MCF 10A (cell line): Measurements from ENCODE around the gene CHCHD3. TPM values are rescaled to one million over a fixed set of nuclear protein-coding genes. Genes with fewer than 3 reads are reported as not detected.

Experiments
- BruUV-seq: library from RNA; stranded (reverse); fragments of 400-500 nt; replicated peaks from 2 replicates; lab custom pipeline; 2021; lab: Mats Ljungman, UMichigan
- CTCF ChIA-PET: fragments of 300-600 bp; sonication (Branson Sonifier 250); formaldehyde crosslinking; extraction: SDS; loops from one replicate; lab custom pipeline; 2021; ENCODE audit warnings: antibody characterized with exemption, inconsistent platforms; lab: Yijun Ruan, JAX
- POLR2A ChIA-PET: fragments of 300-600, 350-650 bp; sonication (Branson Sonifier 250); formaldehyde crosslinking; extraction: SDS; loops from one replicate; lab custom pipeline; 2020; ENCODE audit warnings: antibody characterized with exemption, inconsistent platforms; lab: Yijun Ruan, JAX
- DNase-seq: peaks from one replicate; pipeline ENCODE4 v3.0.0-alpha.2; 2018; ENCODE audit not compliant: unreplicated experiment
- H3K27ac Mint-ChIP-seq: one replicate; pipeline ENCODE4 v1.8.0; 2022; ENCODE audit warnings: mild to moderate bottlenecking, low read depth, mixed read lengths; ENCODE audit not compliant: unreplicated experiment
- H3K27me3 Mint-ChIP-seq: one replicate; pipeline ENCODE4 v1.8.0; 2022; ENCODE audit warnings: mixed read lengths; ENCODE audit not compliant: insufficient read depth, unreplicated experiment
- H3K36me3 Mint-ChIP-seq: one replicate; pipeline ENCODE4 v1.8.0; 2022; ENCODE audit warnings: mild to moderate bottlenecking, moderate library complexity, mixed read lengths; ENCODE audit not compliant: insufficient read depth, unreplicated experiment
- H3K4me1 Mint-ChIP-seq: one replicate; pipeline ENCODE4 v1.8.0; 2022; ENCODE audit warnings: mixed read lengths; ENCODE audit not compliant: insufficient read depth, unreplicated experiment
- H3K4me3 Mint-ChIP-seq: one replicate; pipeline ENCODE4 v1.8.0; 2022; ENCODE audit warnings: mild to moderate bottlenecking, moderate library complexity, mixed read lengths; ENCODE audit not compliant: unreplicated experiment
- H3K9me3 Mint-ChIP-seq: one replicate; pipeline ENCODE4 v1.8.0; 2022; ENCODE audit warnings: mixed read lengths; ENCODE audit not compliant: unreplicated experiment
- intact Hi-C: fragments of 100-400 bp; cut with micrococcal nuclease; formaldehyde crosslinking; loops from 2 replicates; pipeline ENCODE4 v1.14.1; 2022
- total RNA-seq: library from RNA; stranded (reverse); gene quantifications from 2 replicates; pipeline ENCODE4 v1.2.3, GENCODE V29; 2022
- TF ChIP-seq, protein P1 (sequence below): fragments of 200-600 bp; IDR thresholded peaks from one replicate; pipeline ENCODE4 v1.8.0; 2022; ENCODE audit warnings: antibody characterized with exemption, mild to moderate bottlenecking; ENCODE audit not compliant: unreplicated experiment

CHCHD3 gene
- total RNA-seq, 1 experiment from 2014 or later = 102 TPM

DNA sequence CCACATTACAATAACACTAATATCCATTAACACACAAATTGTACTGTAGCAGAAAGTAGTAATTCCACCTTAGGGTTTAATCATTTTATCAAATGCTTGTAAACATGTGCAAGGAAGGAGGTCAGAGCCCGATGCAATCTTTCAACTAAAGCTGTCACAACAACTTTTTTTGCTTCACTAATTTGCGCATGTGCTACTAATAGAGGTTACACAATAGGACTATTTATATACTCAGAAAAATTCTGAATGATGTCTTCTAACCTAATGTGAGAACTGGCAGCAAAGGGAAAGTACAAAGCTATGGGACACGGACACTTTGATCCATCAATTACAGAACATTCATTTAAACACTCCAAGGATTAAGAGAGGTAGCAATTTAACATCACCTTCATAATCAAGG, 244.4 kb downstream of the CHCHD3 start:
- Mint-ChIP-seq H3K4me3 (no peak overlapping the region), H3K4me1 (peaks cover 9% of the 10 kb centered on the region), H3K36me3 (peaks cover 17% of the 10 kb centered on the region), H3K27ac (no peak overlapping the region), H3K9me3 (no peaks in the 10 kb centered on the region), H3K27me3 (no peaks in the 10 kb centered on the region)
- no TSS peak for BruUV-seq
- intact Hi-C loops = no loop called here
- TF ChIP-seq, protein P1, sequence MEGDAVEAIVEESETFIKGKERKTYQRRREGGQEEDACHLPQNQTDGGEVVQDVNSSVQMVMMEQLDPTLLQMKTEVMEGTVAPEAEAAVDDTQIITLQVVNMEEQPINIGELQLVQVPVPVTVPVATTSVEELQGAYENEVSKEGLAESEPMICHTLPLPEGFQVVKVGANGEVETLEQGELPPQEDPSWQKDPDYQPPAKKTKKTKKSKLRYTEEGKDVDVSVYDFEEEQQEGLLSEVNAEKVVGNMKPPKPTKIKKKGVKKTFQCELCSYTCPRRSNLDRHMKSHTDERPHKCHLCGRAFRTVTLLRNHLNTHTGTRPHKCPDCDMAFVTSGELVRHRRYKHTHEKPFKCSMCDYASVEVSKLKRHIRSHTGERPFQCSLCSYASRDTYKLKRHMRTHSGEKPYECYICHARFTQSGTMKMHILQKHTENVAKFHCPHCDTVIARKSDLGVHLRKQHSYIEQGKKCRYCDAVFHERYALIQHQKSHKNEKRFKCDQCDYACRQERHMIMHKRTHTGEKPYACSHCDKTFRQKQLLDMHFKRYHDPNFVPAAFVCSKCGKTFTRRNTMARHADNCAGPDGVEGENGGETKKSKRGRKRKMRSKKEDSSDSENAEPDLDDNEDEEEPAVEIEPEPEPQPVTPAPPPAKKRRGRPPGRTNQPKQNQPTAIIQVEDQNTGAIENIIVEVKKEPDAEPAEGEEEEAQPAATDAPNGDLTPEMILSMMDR = no peak
- DNase-seq = no peak
- POLR2A ChIA-PET = interaction anchor here (0.6 kb wide), 1 partner anchor 95 kb away, joined by 3 read pairs; no protein-coding TSS in a partner anchor
- CTCF ChIA-PET = interaction anchor here (0.6 kb wide), 1 partner anchor 638 kb away, joined by 3 read pairs; no protein-coding TSS in a partner anchor

DNA sequence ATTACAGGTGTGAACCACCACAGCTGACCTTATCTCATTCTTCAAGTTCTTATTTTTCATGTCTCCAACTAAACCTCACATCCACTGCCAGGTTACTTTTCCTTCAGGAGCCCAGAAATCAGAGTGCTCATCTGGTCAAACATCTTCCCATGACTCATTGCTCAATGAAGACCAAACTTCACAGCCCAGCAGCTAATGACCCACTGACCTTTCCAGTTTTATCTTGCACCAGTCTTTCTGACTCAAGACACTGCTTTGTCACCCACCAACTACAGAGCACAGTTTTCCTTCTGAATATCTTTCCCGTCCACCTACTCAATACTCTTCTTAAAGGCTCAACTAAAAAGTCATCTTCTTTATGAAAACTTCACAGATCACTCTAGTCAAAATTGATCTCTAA, 245.1 kb downstream of the CHCHD3 start:
- TF ChIP-seq, protein P1 = no peak
- ChIA-PET POLR2A (interaction anchor here (0.6 kb wide), 1 partner anchor 15 kb away, joined by 3 read pairs; no protein-coding TSS in a partner anchor), CTCF (no interaction called here)
- no peaks in the 10 kb centered on the region for H3K9me3 Mint-ChIP-seq
- H3K36me3 Mint-ChIP-seq = peaks cover 13% of the 10 kb centered on the region
- H3K4me3 Mint-ChIP-seq = no peak overlapping the region
- H3K27ac Mint-ChIP-seq = peak overlapping the region; percentile 5
- peaks cover 9% of the 10 kb centered on the region for H3K4me1 Mint-ChIP-seq
- no peaks in the 10 kb centered on the region for H3K27me3 Mint-ChIP-seq
- intact Hi-C loops = no loop called here
- peak; percentile 6 for DNase-seq
- BruUV-seq = no TSS peak

DNA sequence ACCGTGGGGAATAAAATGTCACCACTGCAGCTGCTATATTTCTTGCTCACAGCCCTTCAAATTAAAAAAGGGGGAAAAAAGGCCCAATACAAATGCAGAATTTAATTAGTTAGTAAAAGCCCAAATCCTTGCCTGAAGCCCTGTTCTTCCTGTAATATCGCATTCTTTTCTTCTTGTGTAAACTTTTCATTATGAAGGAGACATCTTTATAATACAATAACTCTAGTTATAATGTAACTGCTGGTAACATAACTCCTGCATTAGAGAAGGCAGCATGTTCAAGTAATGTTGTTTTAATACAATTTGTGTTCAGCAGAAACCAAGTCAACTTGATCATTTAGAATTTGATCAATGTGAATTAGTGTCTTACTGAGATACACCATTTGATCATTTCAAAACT, 250.9 kb downstream of the CHCHD3 start:
- no peak overlapping the region for H3K27ac Mint-ChIP-seq
- BruUV-seq = no TSS peak
- H3K36me3 Mint-ChIP-seq = peaks cover 7% of the 10 kb centered on the region
- H3K9me3 Mint-ChIP-seq = no peaks in the 10 kb centered on the region
- ChIA-PET POLR2A (no interaction called here), CTCF (interaction anchor here (0.6 kb wide), 1 partner anchor 246 kb away, joined by 3 read pairs; no protein-coding TSS in a partner anchor)
- no peaks in the 10 kb centered on the region for H3K27me3 Mint-ChIP-seq
- intact Hi-C loops = no loop called here
- no peaks in the 10 kb centered on the region for H3K4me1 Mint-ChIP-seq
- no peak for DNase-seq
- H3K4me3 Mint-ChIP-seq = no peak overlapping the region
- TF ChIP-seq, protein P1 = no peak

DNA sequence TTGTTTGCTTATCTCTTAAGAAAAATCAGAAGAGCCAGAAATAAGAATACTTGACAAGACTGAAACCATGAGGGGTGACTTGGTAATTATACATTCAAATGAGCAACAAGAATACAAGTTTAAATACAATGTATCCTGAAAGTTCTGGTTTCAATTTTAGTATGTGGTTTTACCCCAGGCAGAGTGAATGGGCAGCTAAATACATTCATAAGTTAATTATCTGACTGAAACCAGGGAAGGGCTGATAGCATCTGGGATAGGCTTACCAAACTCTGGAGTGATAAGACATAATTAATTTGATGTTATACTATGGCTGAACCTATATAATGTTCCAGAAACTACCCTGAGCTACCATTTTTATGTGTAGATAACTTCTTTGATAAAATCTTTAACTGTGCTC, 253.4 kb downstream of the CHCHD3 start:
- intact Hi-C loops = no loop called here
- no peak for DNase-seq
- Mint-ChIP-seq H3K9me3 (no peaks in the 10 kb centered on the region), H3K27ac (no peak overlapping the region), H3K4me3 (no peak overlapping the region), H3K36me3 (peaks cover 7% of the 10 kb centered on the region), H3K4me1 (no peaks in the 10 kb centered on the region), H3K27me3 (no peaks in the 10 kb centered on the region)
- TF ChIP-seq, protein P1 = no peak
- BruUV-seq = no TSS peak
- POLR2A ChIA-PET = interaction anchor here (0.7 kb wide), 1 partner anchor 84 kb away, joined by 3 read pairs; no protein-coding TSS in a partner anchor
- CTCF ChIA-PET = no interaction called here
